Activated naive CD4-positive, alpha-beta T cell treated with anti-CD3 and anti-CD28 coated beads, Interleukin-2, amount 50 U/mL, for 16 hours (primary cell): ENCODE data around the gene NDUFS2.

Experiments
- DNase-seq: peaks from one replicate; pipeline ENCODE4 v3.0.0-alpha.2; 2020

The NDUFS2 gene

DNA sequence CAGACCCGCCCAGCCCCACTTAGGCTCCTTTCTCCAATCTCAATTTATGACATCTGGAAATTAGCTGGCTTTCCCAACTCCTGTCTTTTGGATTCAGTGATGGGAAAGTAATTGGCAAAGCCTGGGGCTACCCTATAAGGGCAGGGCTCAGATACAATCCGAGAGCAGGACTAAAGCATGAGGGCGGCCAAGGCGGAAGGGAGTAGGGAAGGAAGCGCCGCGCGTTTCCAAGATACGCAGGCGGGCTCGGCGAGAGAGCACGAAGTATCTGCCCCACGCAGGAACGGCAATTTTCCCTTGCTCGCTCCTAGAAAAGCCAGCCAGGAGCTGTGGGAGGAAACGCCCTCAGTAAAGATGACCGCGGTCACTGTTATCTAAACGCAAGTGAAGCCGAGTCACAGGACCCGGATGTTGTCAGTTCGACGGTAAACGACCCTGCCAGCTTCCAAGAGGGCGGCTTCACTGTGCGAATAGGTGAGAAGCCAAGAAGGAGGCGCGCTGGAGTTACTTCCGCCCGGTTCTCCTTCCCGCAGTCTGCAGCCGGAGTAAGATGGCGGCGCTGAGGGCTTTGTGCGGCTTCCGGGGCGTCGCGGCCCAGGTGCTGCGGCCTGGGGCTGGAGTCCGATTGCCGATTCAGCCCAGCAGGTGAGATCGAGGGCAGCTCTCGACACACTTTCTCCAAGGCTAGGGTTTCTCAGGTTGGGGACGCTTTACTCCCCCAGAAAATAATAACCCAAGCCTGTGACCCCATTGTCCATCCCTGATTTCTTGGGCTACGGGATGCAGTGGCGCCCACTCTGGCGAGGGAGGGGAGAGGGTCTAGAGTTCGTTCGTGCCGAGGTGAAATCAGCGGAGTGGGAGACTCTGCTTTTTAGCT lies at the start of gene NDUFS2:
NDUFS2 (plus strand) TSS at position 532 of the 877 bp plus-strand sequence; CDS start at position 551, 19 bp downstream.
- DNase-seq = peak; percentile 94

DNA sequence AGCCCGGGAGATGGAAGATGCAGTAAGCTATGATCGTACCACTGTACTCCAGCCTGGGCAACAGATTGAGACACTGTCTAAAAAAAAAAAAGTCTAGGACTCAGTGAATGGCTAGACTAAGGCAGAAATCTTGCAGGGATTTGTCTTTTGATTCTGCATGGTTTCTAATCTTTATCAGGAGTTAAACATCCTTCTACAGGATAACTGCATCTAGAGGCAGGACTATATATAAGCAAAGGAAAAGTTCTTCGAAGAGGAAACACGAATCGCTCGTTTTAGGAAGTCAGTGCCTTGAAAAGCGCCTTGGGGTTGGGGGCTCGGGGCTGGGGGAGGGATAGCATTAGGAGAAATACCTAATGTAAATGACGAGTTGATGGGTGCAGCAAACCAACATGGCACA lies 49.0 kb upstream of the NDUFS2 start:
- no peak for DNase-seq

DNA sequence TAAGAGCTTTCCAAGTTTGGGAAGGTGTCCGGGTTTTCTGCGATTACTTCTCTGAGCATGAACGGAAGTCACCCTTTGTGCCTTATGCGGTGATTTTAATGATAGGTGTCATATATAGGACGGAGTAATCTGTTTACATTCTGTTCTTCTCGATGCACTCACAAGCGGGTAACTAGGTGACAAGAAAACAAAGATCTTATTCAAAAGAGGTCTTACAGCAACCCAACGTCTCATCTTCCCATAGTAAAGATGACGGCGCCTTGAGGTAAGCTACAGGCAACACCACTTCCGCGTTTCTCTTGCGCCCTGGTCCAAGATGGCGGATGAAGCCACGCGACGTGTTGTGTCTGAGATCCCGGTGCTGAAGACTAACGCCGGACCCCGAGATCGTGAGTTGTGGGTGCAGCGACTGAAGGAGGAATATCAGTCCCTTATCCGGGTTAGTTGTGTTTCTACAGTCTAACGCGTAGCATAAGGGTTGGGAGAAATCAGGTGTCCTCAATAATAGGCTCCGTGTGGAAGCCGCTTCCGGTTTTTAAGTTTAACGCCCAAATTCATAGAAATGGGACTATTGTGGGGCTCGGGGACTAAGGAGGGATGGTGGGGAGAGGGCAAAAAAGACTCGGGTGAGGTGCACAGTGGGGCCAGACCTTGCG lies 48.4 kb upstream of the NDUFS2 start, which contains the start of gene UFC1:
UFC1 (plus strand) TSS at position 297 of the 656 bp plus-strand sequence; CDS start at position 317, 20 bp downstream.
- peak; percentile 79 for DNase-seq

DNA sequence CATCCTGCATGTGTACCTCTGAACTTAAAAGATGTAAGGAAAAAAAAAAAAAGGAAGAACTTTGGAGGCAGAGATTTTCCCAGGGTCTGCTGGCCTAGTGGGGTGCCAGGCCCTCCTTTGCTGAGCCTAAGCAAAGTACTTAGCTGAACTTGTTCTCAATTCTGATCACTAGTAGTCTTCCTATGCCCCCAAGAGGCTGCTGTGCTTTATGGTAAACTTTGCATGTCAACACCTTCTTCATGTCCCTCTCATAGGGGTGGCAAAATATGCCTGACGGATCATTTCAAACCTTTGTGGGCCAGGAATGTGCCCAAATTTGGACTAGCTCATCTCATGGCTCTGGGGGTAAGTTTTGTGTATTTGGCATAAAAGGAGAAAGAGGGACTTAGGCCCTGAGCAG lies 44.3 kb upstream of the NDUFS2 start:
- no peak for DNase-seq

DNA sequence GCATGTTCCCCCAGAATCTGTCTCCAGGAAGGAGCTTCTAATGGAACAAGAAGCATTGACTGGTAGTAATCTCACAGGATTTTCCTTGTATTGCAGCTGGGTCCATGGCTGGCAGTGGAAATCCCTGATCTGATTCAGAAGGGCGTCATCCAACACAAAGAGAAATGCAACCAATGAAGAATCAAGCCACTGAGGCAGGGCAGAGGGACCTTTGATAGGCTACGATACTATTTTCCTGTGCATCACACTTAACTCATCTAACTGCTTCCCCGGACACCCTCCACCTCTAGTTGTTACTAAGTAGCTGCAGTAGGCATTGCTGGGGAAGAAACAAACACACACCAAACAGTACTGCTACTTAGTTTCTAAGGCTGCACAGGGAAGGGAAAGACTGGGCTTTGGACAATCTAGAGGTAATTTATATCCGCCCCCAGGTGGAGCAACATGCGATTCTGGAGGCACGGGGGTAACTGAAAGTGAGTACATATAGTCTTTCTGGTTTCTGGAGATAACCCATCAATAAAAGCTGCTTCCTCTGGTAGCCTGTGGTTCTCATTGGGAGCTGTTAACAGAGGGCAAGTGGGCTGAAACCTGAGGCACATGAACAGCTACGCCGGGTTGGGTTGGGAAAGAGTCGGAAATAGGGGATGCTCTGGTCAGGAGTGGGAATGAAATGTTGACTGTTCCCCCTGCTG lies 43.7 kb upstream of the NDUFS2 start:
- no peak for DNase-seq

DNA sequence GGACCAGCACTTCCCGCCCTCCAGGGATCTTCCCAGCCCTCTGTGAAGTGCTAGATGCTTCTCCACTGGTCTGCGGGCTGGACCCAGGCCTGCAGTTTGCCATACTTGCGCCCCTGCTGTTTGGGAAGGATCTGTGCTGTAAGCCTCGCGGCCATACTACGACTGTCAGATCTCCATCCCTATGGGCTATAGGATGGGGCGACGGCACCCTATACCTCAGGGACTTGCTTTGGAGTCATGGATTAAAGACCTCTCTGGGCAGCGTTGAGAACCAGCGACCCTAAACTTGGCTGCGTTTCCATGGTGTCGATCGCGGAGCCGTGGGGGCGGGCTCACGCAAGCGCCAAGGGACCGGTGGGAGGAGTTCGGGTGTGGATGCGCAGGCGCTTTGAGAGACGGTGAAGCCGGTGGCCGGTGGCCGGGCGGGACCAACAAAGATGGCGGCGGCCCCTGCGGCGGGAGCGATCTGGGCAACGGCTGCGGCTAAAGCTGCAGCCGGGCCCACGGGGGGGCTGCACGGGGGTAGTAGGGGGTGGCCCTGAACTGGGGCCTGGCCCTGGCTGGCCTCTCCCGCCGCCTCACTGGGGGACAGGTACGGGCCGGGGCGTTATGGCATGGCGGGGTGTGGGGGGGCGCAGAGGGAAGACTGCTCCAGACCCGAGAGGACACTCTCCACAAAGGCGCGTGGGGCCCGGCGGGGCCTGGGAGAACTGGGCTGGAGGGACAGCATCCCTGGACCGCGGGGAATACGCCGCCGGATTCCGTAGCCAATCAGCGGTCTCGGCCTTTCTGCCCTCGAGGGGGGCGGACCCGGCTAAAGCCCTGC lies 42.9 kb upstream of the NDUFS2 start, which contains the start of gene USP21:
USP21 (plus strand) TSS at position 414 of the 826 bp plus-strand sequence. CDS start 1,141 bp downstream, outside the sequence.
- DNase-seq = peak; percentile 91

DNA sequence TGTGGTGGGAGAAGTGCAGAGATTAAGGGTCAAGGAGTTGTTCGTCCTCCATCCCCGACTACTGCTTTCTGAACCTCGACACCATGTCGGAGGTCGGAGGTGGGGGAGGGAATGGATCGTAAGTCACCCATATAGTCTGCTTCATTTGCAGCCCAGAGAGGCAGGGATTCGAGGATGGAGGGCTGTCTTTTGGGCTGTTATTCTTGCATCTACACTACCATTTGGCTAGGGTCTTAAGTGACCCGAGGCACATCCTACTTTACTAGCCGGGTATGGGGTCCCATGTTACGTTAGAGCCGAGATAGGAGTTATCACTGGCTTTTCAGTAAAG lies 42.3 kb upstream of the NDUFS2 start:
- no peak for DNase-seq

DNA sequence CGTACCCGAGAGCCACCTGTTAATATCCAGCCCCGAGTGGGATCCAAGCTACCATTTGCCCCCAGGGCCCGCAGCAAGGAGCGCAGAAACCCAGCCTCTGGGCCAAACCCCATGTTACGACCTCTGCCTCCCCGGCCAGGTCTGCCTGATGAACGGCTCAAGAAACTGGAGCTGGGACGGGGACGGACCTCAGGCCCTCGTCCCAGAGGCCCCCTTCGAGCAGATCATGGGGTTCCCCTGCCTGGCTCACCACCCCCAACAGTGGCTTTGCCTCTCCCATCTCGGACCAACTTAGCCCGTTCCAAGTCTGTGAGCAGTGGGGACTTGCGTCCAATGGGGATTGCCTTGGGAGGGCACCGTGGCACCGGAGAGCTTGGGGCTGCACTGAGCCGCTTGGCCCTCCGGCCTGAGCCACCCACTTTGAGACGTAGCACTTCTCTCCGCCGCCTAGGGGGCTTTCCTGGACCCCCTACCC lies 41.5 kb upstream of the NDUFS2 start:
- no peak for DNase-seq

DNA sequence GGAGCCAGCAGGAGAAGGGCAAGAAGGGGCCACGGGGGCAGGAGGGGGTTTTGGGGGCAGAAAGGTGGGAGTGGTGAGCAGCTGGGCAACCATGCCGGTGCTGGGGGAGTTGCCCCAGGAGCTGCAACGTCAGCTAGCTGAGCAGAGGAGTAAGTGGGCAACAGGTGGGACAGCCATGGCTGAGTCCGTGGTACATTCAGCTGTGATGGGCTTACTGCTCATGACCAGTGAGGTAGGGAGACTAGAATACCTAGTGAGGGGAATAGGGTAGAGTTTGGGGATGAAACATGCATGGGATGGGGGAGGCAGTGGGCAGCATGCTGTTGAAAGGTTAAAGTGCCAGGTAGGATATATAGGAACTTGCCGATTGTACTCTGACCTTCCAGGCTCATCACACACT lies 40.5 kb upstream of the NDUFS2 start:
- no peak for DNase-seq

DNA sequence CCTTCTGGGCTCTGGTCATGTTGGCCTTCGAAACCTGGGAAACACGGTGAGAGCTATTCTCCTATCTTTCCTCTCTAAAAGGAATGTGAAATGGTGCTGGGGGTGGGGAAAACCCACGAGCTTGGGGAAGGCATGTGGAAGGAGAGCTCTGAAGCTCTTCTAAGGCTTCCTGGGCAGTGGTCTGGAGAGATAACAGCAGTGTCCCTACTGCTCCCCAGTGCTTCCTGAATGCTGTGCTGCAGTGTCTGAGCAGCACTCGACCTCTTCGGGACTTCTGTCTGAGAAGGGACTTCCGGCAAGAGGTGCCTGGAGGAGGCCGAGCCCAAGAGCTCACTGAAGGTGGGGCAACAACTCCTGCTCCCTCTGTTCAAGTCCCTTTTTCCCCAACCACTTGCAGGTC lies 40.1 kb upstream of the NDUFS2 start:
- DNase-seq = no peak

DNA sequence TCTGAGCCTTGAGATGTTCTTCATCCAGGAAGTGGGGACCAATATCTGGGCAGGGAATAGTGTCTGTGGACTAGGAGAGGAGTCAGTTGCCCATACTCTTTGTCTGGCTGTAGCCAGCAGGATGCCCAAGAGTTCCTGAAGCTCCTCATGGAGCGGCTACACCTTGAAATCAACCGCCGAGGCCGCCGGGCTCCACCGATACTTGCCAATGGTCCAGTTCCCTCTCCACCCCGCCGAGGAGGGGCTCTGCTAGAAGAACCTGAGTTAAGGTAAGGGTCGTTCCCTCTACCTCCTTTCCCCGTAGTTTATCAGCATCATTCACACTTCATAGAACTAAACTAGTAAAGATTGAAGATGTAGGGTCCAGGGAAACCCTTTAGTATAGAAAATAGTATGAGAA lies 39.4 kb upstream of the NDUFS2 start:
- no peak for DNase-seq

DNA sequence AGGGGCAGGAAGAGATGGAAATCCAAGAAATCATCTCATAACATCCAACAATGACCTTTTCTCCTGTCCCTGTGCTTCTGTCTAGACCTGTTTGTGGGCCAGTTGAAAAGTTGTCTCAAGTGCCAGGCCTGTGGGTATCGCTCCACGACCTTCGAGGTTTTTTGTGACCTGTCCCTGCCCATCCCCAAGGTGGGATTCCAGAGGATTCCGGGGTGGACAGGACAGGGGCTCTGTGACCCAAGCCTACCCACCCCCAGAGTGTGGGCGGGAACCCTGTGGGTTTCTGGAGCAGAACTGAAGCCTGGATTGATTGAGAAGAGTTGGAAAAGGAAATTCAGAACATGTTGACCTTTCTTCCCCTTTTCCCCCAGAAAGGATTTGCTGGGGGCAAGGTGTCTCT lies 38.4 kb upstream of the NDUFS2 start:
- DNase-seq = no peak

DNA sequence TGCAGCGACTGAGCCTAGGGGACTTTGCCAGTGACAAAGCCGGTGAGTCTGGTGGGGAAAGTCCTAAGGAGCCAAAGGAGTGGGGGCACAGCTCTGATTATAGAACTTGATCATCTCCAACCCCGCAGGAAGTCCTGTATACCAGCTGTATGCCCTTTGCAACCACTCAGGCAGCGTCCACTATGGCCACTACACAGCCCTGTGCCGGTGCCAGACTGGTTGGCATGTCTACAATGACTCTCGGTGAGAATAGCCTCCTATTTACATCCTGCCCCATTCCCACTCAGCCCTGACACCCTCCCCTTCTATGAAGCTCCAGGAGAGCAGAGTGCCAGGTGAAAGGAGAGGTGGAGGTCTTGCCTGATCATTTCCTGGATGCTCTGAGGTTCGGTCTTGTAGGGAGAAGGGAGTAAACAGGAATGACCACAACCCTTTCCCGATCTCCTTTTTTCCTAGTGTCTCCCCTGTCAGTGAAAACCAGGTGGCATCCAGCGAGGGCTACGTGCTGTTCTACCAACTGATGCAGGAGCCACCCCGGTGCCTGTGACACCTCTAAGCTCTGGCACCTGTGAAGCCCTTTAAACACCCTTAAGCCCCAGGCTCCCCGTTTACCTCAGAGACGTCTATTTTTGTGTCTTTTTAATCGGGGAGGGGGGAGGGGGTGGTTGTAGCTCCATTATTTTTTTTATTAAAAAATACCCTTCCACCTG lies 37.1 kb upstream of the NDUFS2 start:
- no peak for DNase-seq

DNA sequence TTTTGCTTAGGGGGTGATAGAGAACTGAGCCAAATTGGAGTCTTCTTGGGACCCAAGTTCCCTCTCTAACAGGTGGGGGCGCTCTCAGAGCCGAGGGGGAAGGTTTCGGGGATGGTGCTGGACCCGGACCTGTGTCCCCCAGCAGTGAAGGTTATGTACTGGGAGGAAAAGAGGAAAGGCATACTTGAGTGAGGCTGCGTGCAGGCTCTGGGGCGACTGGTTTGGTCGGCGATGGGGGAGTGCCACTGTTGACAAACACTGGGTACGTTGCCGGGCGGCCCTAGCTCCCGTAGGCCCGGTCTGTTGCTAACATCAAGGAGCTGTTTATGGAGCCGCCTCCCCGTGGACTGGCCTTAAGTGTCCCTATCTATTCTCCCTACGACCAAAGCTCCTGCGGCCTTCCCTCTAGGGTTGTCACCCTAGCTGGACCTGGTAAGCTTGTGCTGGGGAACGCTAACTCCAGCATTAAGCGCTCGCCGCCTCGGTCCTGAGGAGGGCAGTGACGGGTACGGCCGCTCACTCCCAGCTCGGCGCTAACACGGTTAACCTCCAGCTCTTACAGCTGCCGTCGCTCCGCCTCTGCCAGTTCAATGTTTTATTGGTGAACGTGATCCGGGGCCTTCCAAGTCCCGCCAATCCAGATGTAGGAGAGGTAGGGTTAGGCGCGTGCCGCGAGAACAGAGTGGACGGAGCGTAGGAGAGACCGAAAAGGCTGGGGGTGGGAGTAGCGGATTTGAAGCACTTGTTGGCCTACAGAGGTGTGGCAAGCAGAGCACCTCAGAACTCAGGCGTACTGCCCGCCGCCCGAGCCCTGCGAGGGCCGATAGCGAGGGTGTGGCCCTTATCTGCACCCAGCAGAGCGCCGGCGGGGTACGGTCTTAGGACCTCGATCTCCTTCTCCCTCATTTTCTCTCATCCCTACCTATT lies 36.2 kb upstream of the NDUFS2 start, which contains the start of gene PPOX:
PPOX (plus strand) TSS at position 685 of the 927 bp plus-strand sequence. CDS start 422 bp downstream, outside the sequence.
- peak; percentile 88 for DNase-seq

DNA sequence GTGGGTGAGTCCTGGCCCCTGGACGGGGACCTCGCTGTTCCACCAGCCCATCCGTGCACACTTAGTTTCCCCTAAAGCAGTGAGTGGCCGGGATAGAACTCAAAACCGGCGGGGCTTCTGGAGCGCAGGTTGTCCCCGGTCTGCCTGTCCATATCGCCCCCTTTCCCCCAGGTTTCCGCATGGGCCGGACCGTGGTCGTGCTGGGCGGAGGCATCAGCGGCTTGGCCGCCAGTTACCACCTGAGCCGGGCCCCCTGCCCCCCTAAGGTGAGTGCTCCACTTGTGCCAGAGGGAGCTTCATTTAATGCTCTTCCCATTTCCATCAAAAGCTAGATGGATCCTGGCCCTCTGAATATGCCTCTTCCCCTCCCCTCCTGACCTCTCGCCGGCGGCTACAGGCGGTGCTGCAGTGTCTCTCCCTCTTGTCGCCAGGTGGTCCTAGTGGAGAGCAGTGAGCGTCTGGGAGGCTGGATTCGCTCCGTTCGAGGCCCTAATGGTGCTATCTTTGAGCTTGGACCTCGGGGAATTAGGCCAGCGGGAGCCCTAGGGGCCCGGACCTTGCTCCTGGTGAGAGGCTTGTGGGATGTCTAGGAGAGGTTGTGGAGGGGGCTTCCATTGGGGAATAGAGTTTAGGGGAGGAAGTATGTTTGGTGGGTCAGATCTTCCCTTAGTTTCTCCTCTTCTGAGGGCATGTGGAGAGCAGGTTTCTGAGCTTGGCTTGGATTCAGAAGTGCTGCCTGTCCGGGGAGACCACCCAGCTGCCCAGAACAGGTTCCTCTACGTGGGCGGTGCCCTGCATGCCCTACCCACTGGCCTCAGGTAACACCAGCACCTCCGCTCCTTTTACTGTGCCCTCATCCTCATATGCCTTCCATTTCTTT lies 35.3 kb upstream of the NDUFS2 start:
- no peak for DNase-seq

DNA sequence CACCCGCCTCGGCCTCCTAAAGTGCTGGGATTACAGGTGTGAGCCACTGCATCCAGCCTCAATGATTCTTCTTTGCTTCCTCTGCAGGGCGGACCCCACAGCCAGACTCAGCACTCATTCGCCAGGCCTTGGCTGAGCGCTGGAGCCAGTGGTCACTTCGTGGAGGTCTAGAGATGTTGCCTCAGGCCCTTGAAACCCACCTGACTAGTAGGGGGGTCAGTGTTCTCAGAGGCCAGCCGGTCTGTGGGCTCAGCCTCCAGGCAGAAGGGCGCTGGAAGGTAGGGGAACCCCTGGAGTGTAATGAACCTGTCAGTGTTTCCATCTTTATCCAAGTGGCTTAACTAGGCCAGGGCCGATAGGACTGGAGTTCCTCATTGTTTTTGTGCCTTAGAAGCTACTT lies 33.3 kb upstream of the NDUFS2 start:
- DNase-seq = no peak

DNA sequence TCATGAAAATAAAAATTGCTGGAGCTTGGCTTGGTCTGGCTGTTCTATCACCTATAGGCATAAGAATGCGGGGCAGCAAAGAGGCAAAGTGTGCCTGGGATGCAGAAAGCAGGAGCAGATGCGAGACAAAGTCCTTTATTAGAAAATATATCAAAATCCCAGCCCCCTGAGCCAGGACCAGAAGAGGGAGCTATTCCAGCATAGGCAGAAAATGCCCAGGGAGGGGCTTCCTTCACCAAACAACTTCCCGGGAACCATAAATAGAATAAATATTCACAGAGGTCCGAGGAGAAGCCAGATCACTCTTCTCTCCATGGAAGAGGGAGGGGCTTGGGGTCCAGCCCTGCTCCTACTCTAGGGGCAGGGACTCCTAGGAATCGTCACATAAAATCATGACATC lies 31.0 kb upstream of the NDUFS2 start:
- DNase-seq = no peak

DNA sequence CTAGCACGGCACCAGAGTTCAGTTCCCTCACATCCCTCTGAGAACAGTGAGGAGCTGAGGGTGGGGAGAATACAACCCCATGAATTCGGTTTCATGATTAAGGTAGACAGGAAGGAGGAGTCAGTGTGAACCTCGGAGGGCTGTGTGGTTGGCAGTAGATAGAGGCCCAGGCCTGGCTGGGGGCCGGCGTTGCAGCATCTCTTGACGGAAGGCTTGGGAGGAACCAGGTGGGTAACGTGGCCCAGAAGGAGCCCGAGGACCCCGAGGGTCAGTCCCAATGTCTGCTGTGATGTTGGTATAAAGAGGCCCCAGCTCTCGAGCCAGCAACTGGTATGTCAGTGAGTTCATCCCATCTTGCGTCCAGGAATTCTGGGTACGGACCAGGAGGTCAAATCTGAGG lies 30.5 kb upstream of the NDUFS2 start:
- no peak for DNase-seq

DNA sequence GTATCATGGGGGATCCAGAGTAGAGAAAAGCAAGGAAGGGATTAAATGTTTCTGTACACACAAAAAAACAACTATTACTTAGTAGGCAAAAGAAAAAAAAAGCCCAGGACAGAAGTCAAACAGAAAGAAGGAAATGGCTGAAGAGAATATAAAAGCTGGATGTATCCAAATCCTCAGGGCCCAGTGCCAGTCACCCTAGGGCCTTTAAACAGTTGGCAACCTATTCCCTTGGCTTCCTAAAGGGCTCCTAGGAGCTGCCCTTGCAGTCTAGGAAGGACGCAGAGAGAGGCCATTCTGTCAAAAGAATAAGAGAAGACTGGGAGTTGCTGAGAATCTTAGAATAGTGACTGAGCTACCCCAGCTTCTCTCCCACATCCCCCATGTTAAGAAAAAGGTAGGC lies 29.8 kb upstream of the NDUFS2 start:
- DNase-seq = no peak
